C4-2B (cell line): ENCODE measurements around the gene LYRM9.

ENCODE experiments used
- CTCF ChIP-seq: fragments of 450-650 bp; conservative IDR thresholded peaks from 2 replicates; pipeline ENCODE4 v1.5.1; 2017; ENCODE audit warnings: mild to moderate bottlenecking
- ZFX ChIP-seq: fragments of 450-650 bp; IDR thresholded peaks from 2 replicates; pipeline ENCODE4 v1.6.1; 2017

GRCh38 chr17:27848931-27849330, 44.2 kb downstream of the LYRM9 start:
- TF ChIP-seq CTCF = no peak
- TF ChIP-seq ZFX = no peak
